Measurements from ENCODE around the gene CDR2L.
"Not testable (repeated sequence)": the region's sequence is repeated elsewhere in the genome, so short reads cannot be mapped to it uniquely, and the experiment has no call there.

CDR2L gene

DNA sequence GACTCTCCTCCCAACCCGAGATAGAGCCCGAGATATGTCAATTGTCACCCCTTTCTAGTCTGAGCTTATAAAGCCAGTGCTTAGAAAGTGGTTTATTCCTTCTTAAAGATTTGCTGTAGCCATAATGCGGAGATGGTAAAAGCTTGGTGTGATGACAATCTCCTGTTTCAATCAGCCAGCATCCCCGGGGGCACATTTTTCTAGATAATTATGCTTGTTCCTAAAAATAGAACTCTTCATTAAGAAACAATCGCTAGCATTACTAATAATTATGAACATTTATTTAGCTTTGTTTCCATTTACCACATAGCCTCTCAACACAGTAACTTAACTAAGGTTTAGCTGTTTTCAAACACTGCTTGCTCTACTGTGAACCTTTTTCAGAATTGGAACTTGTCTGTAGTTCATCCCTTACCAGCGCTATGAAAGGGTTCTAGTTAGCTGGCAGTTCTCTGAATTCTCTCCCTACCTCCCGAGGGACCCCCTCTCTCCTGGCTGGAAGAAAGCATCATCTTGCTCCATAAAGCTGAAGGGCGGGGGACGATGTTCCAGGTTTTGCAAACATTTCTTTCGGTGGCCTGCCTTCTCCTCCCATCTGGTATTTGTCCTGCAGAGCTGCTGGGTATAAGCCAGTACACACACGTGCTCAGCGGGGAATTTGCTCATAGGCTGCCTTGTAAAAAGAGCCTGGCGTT, 24.1 kb downstream of the CDR2L start:
- DNase-seq = no peak

DNA sequence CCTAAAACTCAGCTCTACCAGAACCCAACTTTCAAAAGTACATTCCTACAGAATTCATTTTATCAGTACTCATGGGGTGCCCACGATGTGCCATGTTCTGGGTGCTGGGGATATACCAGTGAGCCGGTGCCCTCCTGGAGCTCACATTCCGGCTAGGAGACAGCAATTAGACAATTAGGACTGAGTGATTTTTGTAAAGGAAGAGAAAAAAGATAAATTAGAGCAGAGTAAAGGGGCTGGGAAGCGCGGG, 24.6 kb downstream of the CDR2L start:
- no peak for DNase-seq

DNA sequence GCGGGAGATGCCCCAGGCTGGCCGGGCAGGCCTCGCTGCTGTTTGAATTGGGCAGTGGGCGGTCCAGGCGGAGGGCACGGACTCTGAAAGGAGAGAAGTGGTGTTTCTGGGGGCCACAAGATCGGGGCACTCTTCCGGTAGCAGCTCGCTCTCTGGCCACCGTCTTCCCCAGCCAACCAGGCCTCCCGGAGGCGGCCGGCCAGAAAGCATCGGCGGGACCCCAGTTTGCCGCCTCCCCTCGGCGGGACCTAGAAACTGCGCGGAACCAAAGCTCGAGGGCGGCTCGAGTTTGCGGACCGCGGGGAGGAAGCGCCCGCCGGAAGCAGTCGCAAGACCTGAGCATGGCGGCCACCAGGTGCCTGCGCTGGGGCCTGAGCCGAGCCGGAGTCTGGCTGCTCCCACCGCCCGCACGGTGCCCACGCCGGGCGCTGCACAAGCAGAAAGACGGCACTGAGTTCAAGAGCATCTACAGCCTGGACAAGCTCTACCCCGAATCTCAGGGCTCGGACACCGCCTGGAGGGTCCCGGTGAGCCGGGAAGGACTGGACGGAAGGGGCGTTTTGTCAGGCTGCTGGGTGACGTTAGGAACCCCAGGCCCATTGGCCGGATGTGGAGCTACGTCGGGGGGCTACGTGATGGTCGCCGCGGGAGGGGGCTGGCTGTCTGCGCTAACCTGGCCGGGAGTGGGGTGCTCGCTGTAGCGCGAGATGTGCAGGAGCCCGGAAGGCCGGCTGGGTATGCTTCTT, 25.1 kb downstream of the CDR2L start, which contains the start of gene MRPL58:
TSS of gene MRPL58 (plus strand) at position 325 of the 746 bp plus-strand sequence. CDS start at position 342, 17 bp downstream.
- DNase-seq = peak; percentile 85

DNA sequence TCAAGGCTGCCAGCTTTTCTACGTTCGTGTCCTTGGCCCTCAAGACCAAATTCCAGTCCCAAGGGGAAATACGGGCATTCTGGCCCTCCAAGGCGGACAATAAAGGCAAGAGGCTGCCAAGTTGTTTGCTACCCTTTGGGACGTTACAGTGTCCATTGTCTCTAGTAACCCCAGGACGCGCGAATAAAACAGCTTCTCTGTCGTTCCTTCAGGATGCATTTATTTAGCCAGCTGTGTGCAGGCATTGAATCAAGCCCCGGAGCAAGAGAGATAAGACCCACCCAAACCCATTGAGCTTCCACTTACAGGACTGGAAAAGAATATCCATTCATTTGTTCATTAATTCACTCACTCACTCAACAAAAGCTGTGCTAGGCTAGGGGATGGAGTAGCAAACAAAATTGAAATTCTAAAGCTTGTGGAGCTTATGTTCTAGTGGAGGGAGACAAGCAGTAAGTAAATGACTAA, 25.7 kb downstream of the CDR2L start:
- DNase-seq = no peak

DNA sequence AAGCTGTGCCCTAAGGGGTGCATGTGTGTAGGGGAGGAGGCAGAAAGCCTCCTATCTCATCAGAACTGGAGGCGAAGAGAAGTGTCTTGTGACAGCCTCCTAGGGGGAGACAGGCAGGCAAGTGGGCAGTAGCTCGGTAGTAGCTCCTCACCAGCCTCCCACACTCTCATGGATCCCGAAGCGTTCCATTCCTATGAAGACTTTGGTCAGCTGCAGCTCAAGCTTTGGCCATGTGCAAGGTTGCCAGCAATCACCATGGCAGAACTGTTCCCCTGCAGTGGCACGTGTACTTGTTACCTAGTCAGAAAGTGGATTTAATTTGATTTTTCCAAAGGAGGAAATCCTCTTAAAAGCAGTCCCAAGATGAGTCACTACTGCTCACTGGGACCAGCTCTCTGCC, 31.7 kb downstream of the CDR2L start:
- DNase-seq = no peak

DNA sequence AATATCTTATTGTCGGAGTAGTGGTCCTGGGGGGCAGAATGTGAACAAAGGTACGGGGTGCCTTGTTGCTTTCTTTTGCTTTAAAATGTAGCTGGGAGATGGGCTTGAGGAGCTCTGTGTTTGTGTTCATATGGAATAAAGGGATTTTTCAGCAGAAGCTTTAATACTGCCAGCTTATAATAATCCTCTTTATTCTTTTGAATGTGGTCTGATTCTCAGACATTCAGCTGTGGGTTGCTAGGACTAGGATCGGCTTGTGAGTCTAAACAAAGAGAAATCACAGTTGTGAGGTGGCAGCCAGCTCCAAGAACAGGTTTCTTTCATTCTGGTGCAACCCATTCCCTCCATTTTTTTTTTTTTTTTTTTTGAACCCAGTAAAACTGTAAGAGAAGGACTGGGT, 32.3 kb downstream of the CDR2L start:
- no peak for DNase-seq

DNA sequence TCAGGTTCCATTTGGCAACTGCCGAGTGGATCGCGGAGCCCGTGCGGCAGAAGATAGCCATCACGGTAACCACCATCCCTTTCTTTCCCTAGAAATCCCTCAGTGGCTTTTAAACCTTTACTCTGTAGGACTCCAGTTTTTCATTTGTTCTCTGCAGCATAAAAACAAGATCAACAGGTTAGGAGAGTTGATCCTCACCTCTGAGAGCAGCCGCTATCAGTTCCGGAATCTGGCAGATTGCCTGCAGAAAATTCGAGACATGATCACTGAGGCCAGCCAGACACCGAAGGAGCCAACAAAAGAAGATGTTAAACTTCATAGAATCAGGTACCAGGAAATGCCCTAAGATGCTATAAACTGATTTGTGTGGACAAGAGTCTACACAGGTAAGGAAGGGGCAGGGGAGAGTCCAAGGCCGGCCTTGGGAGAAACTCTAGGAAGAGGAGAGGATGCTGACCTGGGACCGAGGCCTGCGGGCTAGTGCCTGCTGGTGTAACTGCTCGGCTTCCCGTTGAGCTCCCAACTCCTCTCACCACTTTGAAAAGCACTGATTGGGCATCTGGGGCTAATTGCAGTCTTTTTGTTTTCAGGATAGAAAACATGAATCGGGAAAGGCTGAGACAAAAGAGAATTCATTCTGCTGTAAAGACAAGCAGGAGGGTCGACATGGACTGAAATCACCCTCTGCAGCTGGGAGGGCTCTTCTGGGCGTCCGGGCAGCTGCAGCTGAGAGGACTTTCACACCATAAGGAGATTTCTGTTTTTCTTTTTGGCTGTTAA, 33.1 kb downstream of the CDR2L start:
- DNase-seq = no peak

DNA sequence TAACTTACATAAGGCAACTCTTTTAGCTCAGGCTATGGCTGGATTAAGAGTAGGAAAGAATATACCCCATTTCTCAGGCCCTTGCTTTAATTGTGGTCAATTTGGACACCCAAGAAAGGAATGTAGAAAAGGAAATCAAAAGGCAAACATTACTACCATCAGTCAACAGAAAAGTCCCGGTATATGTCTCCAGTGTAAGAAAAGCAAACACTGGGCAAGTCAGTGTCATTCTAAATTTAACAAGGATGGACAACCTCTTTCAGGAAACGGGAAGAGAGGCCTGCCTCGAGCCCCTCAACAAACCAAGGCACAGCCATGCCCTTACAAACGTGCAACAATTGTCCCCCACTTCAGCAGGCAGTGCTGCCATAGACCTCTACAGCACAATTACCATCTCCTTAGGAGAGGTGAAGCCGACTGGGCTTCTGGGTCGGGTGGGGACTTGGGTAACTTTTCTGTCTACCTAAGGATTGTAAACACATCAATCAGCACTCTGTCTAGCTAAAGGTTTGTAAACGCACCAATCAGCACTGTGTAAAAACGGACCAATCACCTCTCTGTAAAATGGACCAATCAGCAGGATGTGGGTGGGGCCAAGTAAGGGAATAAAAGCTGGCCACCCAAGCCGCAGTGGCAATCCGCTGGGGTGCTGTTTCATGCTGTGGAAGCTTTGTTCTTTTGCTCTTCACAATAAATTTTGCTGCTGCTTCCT, 37.4 kb downstream of the CDR2L start:
- no peak for DNase-seq

DNA sequence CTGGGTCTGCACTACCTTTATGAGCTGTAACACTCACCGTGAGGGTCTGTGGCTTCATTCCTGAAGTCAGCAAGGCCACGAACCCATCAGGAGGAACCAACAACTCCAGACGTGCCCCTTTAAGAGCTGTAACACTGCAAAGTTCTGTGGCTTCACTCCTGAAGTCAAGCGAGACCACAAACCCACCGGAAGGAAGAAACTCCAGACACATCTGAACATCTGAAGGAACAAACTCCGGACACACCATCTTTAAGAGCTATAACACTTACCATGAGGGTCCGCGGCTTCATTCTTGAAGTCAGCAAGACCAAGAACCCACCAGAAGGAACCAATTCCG, 37.9 kb downstream of the CDR2L start:
- DNase-seq = not testable (repeated sequence)

DNA sequence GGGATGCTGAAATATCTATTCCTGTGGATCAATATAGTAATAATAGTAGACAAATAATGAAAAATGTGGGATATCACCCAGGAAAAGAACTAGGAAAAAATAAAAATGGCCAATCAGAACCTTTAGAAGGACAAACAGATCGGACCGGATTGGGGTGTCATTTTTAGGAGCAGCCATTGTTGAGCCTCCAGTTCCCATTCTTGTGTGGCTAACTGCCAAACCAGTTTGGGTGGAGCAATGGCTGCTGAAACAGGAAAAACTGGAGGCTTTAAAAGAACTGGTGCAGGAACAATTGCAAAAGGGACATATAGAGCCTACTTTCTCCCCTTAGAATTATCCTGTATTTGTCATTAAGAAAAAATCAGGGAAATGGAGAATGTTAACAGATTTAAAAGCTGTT, 39.2 kb downstream of the CDR2L start:
- DNase-seq = not testable (repeated sequence)

DNA sequence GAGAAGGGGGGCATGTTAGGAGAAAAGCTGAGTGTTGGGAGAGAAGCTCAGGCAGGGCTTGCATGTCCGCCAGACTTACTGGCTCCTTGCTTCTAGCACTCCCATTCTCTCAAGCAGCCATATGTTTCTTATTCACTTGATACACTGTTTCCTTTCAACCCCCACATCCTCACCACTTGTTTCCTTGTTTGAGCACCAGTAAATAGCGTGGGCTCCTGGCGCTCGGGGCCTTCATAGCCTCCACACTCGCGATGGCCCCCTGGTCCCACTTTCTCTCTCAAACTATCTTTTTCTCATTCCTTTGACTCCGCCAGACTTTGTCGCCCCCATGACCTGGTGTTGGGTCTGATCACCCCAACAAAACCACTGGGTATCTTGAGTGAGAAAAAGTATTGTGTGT, 42.7 kb downstream of the CDR2L start:
- DNase-seq = no peak

DNA sequence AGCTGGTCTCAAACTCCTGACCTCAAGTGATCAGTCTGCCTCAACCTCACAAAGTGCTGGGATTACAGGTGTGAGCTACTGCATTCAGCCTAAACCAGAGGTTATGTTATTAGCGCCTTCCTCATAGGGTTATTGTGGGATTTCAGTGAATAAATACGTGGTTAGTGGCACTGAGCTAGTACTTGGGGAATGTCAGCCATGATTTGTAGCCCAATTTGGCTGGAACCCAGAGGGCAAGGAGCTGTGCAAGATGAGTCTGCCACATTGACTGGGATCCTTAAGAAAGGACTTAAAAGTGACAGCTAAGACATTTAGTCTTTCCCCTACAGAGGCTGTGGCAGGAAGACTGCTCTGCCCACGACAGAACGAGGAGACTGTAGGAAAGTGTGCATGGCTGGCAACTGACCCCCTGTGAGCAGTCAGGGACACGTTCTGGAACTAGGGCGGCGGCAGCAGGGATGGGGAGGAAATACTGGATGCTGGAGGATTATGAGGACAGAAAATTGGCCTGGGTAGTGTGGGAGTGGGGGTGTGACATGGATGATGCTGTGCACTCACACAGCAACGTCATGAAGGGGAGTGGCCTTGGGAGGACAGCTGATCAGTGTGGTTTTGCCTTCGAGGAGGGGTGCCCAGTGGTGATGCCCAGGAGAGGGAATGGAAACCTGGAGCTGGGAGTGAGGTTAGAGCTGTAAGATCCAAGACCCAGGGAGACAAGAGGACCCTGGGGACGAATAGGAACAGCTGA, 44.7 kb downstream of the CDR2L start:
- peak; percentile 55 for DNase-seq

DNA sequence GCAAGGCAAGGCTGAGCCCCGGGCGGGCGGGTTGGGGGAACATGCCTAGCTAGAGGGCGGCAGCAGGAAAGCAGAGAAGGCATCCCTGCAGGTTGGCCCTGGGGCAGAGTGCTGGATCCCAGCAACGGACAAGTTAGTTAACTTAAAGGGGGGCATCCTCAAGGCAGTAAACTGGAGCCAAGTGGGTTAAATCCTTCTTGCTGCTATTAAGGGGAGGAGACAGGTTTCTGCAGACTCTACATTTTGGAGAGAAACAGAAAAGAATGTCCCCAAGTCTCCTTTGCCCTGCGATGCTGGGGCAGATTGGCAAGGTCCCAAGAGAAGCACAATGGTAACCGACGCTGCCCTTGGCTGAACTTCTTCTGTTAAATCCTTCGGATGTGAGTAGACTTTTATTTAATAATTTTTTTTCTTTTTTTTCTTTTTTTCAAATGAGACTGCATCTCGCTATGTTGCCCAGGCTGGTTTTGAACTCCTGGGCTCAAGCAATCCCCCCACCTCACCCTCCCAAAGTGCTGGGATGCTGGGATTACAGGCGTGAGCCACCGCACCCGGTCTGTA, 45.4 kb downstream of the CDR2L start:
- DNase-seq = peak; percentile 50

DNA sequence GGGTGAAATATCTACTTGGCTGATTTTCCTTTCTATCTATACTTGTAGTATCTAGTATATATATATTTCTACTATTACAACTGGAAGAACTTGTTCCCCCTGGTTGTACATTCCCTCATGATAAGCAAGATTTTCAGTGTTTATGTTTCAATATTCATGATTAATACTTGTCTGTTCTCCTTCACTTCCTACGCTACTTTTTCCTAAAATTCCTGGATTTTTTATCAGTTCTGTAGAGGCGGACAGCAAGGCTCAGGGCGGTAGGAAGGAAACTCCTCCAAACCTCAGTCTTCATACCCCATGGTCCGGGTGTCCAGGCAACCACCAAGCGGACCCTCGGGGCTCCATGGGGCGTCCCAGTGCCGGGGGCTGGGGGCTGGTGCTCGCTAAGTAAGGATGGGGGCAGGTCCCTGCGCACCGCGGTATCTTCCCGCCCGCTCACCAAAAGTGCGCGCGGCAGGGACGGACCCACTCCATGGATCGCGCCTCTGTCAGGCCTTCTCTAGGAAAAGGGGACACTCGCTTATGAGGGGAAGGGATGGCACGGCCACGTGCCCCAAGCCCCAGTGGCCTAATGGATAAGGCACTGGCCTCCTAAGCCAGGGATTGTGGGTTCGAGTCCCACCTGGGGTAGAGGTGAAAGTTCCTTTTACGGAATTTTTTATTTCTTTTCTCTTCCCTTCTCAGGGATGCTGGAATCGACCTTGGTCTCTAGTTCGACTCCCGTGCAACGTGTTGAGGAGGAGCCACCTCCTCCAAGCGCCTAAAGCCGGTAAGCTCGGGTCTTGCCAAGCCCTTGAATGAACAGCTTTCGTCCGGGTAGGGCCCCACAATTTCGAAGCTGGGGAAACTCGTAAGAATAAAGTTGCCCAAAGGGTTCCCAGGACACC, 46.2 kb downstream of the CDR2L start:
- peak; percentile 98 for DNase-seq

DNA sequence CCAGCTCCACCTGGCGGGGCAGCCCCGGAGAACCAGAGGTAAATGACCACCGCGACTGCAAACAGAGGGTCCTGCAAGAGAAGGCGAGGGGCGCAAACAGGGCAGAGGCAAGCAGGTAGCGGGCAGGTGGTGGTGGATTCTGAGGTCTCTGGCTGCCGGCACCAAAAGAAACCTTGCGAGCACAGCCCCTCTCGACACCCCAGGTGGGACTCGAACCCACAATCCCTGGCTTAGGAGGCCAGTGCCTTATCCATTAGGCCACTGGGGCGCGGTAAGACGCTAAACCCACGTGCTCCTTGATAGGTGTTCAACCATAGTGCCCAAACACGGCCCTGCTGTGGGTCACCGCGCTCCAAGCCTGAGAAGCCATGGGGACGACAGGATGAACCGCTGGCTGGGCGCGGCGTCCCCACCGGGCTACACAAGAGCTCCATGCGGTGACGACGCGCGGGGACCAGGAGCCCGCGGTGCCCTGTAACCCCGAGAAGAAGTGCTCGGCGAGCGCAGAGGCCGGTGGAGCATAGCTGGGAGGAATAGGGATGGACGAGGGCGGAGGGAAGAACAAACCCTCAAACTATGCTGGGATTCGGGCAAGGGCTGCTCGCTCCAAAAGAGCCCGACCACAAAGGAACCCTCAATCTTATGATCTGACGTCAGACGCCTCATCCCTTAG, 46.9 kb downstream of the CDR2L start:
- DNase-seq = peak; percentile 98

DNA sequence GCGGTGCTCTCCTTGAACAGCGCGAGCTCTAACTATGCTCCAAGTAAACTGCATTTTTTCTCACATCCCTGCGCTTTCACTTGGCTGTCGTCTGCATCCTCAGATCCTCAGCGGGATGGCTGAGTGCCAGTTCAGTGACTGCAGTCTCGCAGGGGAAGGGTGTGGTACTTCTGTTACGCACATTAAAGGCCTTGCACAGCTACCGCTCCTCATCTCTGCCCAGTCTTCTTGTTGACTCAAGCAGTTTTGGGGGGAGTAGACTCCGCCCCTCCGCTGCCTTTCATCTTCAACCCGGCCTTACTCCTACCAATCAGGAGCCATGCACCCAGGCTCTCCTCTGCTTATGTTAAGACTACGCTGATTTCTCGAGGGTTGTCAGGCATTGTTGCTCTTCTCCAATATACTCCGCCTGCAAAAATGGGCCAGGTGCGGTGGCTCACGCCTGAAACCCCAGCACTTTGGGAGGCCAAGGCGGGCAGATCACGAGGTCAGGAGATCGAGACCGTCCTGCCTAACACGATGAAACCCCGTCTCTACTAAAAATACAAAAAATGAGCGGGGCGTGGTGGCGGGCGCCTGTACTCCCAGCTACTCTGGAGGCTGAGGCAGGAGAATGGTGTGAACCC, 49.3 kb downstream of the CDR2L start:
- peak; percentile 18 for DNase-seq

DNA sequence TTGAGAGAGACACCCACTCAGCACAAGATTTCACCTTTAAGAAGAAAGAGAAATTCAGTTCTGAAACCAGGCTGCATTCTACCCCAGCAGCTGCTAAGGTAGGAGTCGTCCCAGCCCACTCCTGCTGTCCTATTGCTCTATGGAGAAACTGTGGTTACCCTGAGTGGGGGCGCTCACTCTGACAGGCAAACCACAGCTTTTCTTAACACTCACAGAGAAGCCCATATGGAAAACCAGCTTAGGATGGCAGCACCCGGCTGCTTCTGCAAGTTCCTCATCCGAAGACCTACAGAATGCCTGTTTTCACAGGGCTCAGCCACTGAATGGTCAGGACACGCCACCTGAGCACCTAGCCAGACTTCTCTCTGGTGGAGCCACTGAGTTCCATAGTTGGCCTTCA, 51.8 kb downstream of the CDR2L start:
- DNase-seq = no peak

DNA sequence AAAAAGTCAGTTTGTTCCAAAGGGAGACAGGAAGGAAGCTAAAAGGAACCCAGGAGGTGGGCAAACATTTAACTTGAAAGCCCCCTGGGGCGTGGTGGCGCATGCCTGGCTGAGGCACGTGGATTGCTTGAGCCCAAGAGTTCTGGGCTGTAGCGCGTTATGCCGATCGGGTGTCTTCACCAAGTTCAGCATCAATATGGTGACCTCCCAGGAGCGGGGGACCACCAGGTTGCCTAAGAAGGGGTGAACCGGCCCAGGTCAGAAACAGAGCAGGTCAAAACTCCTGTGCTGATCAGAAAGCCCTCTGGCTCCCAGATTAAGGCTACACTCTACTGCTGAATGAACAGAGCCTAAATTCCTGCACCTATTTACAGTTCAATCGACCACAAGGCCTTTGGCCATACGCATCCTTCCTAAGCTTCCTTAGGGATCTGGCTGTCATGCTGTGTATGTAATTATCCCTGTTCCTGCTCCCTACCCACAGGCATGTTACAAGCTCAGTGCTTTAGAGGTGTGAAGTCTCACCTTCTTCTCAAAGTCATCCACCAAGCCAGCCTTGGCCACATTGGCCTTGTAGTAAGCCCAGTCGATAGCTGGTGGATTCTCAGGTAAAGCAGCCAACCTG, 54.3 kb downstream of the CDR2L start:
- no peak for DNase-seq

DNA sequence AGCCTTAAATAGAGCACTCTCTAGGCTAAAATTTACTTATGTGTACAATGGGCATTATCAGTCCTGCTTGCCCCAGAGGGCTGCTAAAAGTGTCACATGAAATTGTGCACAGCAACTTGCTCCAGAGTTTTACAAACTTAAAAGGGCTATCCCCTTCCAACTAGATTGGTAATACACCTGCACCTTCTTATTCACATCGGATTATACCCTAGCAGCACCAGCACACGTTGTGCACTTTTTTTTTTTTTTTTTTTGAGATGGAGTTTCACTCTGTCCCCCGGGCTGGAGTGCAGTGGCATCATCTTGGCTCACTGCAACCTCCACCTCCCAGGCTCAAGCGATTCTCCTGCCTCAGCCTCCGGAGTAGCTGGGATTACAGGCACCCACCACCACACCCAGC, 56.4 kb downstream of the CDR2L start:
- DNase-seq = not testable (repeated sequence)

DNA sequence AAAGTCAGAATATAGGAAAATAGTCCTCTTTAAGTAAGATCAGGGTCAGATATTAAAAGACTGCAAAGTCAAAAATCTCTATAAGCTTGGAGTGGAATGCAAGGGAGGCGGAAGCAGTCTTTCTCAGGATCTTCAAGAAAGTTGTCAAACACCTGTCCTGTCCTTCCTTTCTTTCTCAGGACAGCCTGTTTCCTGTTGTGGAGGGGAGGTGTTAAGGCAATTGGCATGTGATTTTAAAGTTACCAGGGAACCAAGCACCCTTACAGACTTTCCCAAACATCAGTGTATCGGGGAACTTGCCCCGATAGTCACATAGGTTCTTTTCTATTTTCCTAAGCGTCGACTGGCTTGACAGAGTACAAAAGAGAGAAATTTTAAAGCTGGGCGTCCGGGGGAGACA, 57.3 kb downstream of the CDR2L start:
- no peak for DNase-seq
